Suprapubic skin (tissue), 4 donors: ENCODE data around the gene ARX. TPM values are rescaled to one million over a fixed set of nuclear protein-coding genes. Genes with fewer than 3 reads are reported as not detected.

Experiments used
- DNase-seq, 2 donors: peaks; one replicate each; pipeline ENCODE4 v3.0.0-alpha.2; 2019; ENCODE audit warnings: low spot score in 2 of 2
- H3K27ac ChIP-seq: fragments of 200-600 bp; sonication (generic); one replicate; pipeline ENCODE4 v1.5.1; 2019
- H3K27me3 ChIP-seq: fragments of 200-600 bp; sonication (generic); one replicate; pipeline ENCODE4 v1.5.1; 2019
- H3K36me3 ChIP-seq: fragments of 200-600 bp; sonication (generic); one replicate; pipeline ENCODE4 v1.5.1; 2019
- H3K4me1 ChIP-seq: fragments of 200-600 bp; sonication (generic); one replicate; pipeline ENCODE4 v1.5.1; 2019
- H3K4me3 ChIP-seq: fragments of 200-600 bp; sonication (generic); one replicate; pipeline ENCODE4 v1.5.1; 2019; ENCODE audit warnings: mild to moderate bottlenecking
- H3K9me3 ChIP-seq: fragments of 200-600 bp; sonication (generic); one replicate; pipeline ENCODE4 v1.5.1; 2019
- EP300 ChIP-seq: sonication (generic); formaldehyde crosslinking; IDR thresholded peaks from one replicate; pipeline ENCODE4 v1.6.1; 2017; ENCODE audit warnings: antibody characterized with exemption
- POLR2A ChIP-seq, 2 donors: fragments of 450-650 bp; IDR thresholded peaks; one replicate each; pipeline ENCODE4 v1.6.1; 2017; ENCODE audit warnings: antibody characterized with exemption in 2 of 2, mild to moderate bottlenecking in 2 of 2, moderate library complexity in 2 of 2
- POLR2AphosphoS5 ChIP-seq, 3 donors: sonication (generic); formaldehyde crosslinking; IDR thresholded peaks; one replicate each; pipeline ENCODE4 v1.6.1; 2017; ENCODE audit warnings: antibody characterized with exemption in 3 of 3
- WGBS: methylation state at CpG from one replicate; pipeline ENCODE4 v1.1.5; 2018; 5-methylcytosine and 5-hydroxymethylcytosine counted together
- total RNA-seq, 4 donors: library from RNA; depleted of rRNA; stranded (reverse); fragments of >200 nt; gene quantifications; one replicate each; pipeline ENCODE4 v1.1.0, GENCODE V29; 2016
- TF ChIP-seq, protein P1 (sequence below), 2 donors: fragments of 200-600 bp in 1 of 2; fragments of 450-650 bp in 1 of 2; sonication (generic) in 1 of 2; IDR thresholded peaks; one replicate each; pipeline ENCODE4 v1.5.1; 2016 to 2019; ENCODE audit warnings: antibody characterized with exemption in 2 of 2, mild to moderate bottlenecking in 1 of 2, moderate library complexity in 1 of 2

The ARX gene
- under 1 TPM in 1 of 4 donors, not detected in 3; 0.15 TPM for total RNA-seq

DNA sequence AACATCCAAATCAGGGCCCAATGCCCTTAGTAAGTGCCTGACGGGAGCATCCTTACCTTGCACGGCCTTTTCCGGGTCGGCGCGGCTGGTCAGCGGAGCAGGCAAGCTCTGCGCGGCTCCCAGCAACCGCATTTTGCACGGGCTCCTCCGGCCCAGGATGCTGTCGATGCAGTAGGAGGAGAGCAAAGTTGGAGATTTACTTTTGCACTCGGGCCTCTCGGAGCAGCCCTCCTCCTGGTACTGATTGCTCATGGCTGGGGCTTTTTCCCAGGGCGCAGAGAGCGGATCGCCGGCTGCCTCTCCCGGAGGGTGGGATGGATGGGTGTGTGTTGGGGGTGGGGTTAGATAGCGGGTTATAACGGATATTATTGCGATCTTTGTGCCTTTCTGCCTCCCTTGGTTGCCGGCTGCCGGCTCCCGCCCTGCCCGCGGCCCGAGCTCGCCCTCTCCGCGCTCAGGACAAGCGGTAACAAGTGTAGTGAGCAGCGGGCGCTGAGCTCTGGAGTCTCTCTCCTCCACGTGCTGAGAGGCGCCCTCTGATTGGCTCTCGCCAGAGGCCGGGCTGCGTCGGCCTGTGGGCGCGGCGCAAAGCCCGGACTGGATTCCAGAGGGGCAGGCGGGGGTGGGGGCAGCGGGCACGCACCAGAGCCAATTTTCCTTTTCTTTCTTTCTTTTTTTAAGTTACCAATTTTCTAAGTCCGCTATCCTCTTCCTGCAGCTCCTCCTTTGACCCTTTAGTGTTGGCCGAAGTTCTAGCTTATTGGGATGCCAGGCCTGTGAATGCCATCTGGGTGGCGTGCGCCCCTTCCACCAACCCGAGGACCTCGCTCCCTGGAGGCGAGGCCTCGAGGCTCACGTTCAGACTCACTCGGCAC lies at the start of gene ARX:
TSS of gene ARX (minus strand) at position 480 of the 875 bp plus-strand sequence. CDS start at position 252, 228 bp downstream.
- H3K9me3 ChIP-seq: no peaks in the 10 kb centered on the region
- TF ChIP-seq, protein P1, sequence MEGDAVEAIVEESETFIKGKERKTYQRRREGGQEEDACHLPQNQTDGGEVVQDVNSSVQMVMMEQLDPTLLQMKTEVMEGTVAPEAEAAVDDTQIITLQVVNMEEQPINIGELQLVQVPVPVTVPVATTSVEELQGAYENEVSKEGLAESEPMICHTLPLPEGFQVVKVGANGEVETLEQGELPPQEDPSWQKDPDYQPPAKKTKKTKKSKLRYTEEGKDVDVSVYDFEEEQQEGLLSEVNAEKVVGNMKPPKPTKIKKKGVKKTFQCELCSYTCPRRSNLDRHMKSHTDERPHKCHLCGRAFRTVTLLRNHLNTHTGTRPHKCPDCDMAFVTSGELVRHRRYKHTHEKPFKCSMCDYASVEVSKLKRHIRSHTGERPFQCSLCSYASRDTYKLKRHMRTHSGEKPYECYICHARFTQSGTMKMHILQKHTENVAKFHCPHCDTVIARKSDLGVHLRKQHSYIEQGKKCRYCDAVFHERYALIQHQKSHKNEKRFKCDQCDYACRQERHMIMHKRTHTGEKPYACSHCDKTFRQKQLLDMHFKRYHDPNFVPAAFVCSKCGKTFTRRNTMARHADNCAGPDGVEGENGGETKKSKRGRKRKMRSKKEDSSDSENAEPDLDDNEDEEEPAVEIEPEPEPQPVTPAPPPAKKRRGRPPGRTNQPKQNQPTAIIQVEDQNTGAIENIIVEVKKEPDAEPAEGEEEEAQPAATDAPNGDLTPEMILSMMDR (IDR thresholded peaks at IDR 0.05): no peak
- TF ChIP-seq POLR2A (IDR thresholded peaks at IDR 0.05) (no peak), POLR2AphosphoS5 (IDR thresholded peaks at IDR 0.05) (no peak), EP300 (no peak)
- DNase-seq: no peak
- H3K27ac ChIP-seq: no peak within 1 kb of the TSS
- H3K27me3 ChIP-seq: peaks cover 97% of the 10 kb centered on the region
- WGBS: 45% methylated on average over 21 of the region's 58 CpGs
- no peaks in the 10 kb centered on the region for H3K36me3 ChIP-seq
- no peak within 1 kb of the TSS for H3K4me3 ChIP-seq
- H3K4me1 ChIP-seq: peaks cover 31% of the 10 kb centered on the region

DNA sequence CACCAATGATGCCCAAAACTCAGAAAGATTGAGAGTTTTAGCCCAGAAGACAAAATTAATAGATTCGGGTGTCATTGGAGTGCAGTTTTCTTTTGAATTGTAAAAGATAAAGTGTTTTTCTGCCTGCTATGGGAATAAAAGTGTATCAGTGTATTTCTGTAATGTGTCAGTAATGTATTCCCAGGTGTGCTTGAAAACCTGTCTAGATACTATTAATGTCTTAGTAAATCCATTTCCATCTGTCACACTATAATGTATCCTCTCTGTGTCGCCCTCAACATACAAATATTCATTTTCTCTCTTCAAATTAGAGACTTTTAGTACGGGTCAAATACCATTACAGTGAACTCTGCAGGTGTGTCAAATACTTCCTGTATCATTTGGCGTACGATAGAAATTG lies 43.5 kb upstream of the ARX start:
- Histone ChIP-seq H3K4me3 (no peak overlapping the region), H3K27me3 (no peaks in the 10 kb centered on the region), H3K27ac (no peak overlapping the region), H3K36me3 (no peaks in the 10 kb centered on the region), H3K4me1 (no peaks in the 10 kb centered on the region), H3K9me3 (no peaks in the 10 kb centered on the region)
- WGBS: 81% methylated on average over 5 of the region's 5 CpGs
- TF ChIP-seq POLR2AphosphoS5 (IDR thresholded peaks at IDR 0.05) (no peak), POLR2A (IDR thresholded peaks at IDR 0.05) (no peak), EP300 (no peak)
- TF ChIP-seq, protein P1 (IDR thresholded peaks at IDR 0.05): no peak
- no peak for DNase-seq

DNA sequence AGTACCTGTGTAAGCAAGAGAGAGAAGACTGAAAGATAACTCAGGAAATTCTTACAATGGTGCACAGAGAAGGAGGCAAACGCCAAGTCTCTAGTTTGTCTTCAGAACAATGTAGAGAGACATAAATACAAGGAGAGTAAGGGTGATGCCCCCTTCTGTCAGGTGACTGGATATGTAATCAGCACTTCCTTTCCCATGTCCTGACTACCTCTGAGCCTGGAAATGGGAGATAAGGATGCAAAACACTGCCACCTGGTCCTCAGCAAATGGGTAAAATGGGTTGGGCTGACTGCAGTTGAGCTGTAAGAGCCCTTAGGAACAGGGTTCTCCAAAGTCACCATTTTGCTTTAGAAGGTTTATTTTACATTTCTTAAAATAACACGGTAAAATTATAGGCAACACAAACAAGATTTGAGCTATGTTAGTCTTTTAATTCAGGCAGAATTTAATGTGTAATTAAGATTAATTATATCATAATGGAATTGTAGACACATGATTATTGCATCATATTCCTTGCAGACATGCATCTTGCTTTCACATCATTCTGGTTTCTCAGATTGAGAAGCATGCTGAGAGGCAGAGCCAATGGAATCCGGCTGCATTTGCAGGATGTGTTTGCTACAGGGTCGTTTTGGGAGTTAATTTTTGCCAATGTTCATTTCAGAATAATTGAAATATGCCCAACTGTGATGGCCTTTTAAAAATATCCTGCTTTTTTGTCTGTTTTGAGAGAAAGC lies 37.2 kb upstream of the ARX start:
- H3K27ac ChIP-seq: no peak overlapping the region
- no peak overlapping the region for H3K4me3 ChIP-seq
- 62% methylated on average over 4 of the region's 4 CpGs for WGBS
- H3K27me3 ChIP-seq: no peaks in the 10 kb centered on the region
- no peak for DNase-seq
- no peaks in the 10 kb centered on the region for H3K4me1 ChIP-seq
- TF ChIP-seq EP300 (no peak), POLR2A (IDR thresholded peaks at IDR 0.05) (no peak), POLR2AphosphoS5 (IDR thresholded peaks at IDR 0.05) (no peak)
- TF ChIP-seq, protein P1 (IDR thresholded peaks at IDR 0.05): no peak
- no peaks in the 10 kb centered on the region for H3K36me3 ChIP-seq
- H3K9me3 ChIP-seq: no peaks in the 10 kb centered on the region

DNA sequence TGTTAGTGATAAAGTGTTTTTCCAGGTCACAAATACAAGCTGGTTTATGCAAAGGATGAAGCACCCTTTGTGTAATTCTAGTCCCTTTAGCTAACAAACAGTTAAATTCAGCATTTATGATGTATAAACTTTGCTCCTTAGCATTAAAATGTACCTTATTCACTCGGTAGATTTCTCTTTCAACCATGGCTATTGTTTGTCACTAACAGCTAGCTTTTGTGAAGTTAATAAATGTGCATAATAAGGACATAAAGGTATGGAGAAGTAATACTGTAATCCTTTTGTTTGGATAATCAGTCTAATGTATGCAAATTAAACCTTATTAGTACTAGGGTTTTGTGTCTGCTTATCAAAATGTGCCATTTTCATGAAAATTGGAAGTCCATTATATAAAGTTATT lies 34.2 kb upstream of the ARX start:
- no peak for DNase-seq

More for the DNA sequence above, 34.2 kb upstream of the ARX start:
- Histone ChIP-seq H3K27ac (no peak overlapping the region), H3K27me3 (no peaks in the 10 kb centered on the region), H3K4me3 (no peak overlapping the region), H3K36me3 (no peaks in the 10 kb centered on the region), H3K4me1 (no peaks in the 10 kb centered on the region), H3K9me3 (no peaks in the 10 kb centered on the region)
- TF ChIP-seq, protein P1 (IDR thresholded peaks at IDR 0.05): no peak
- no peak for TF ChIP-seq EP300
- TF ChIP-seq POLR2AphosphoS5 (IDR thresholded peaks at IDR 0.05): no peak
- TF ChIP-seq POLR2A (IDR thresholded peaks at IDR 0.05): no peak
- 48% methylated on average over 1 of the region's 1 CpG for WGBS
